CD4-positive, alpha-beta T cell treated with Interleukin-17A for 4 hours (primary cell): ENCODE measurements around the gene RNLS.

Experiments
- DNase-seq: peaks from one replicate; pipeline ENCODE4 v3.0.0-alpha.2; 2020; ENCODE audit warnings: mixed read lengths

Gene RNLS

DNA sequence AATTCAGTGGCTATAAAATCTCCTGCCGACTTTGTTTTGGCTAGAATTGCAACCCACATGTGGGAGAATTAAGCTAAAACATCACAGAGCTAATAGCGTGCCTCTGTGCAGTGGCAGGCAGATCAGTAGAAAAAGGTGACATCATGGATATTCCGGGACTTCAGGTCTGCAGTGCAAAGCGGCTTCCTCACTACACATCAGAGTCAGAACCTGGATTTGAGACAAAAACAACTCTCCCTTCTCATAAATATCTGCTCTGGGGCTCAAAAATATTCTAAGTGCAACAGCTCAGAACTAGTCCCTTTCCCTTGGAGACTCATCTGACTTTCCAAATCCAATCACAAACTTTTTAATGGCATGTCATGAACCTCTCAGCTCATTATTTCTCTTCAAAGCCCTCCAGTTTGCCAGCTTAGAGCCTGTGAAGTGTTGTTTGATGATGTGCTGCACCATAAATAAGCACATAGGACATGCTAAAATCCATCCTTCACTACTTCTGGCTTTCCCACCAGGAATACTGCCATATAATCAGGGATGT lies 337.1 kb downstream of the RNLS start:
- DNase-seq, result no peak

DNA sequence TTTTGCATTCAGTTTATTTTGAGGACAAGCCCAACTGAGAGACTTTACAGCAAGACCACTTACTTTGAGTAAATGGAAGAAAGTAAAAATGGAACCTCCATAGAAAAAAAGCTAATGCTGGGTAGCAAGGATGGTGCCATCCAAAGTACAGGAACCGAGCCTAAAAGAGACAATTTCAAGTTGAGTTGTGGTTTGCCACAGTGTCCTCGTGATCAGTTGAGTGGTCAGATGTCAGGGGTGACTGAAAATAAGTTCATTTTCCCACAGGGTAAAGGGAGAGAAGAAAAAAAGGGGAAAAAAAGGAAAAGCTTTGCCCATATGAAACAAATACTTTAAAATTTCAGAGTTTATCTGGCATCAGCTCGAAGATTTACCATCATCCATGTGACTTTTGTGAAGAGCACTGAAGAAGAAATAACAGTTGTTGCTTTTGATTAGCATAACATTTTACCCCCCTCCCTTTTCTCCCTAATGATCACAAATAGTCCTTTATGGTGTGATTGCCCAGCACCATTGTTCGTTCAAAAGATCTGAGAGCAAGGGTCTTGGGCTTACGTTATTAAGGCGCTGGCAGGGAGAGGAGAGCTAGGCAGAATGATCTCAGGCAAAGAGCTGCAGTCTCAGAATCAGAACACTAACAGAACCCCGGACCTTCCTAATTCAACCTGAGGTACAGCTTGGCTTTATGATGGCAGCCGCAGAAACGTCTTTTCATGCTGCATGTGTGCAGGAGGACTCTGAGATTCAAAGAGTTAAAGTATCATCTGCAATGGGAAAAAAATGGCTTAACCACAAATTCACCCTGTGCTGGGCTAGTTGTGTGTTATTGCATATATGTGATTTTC lies 338.1 kb downstream of the RNLS start:
- no peak for DNase-seq

DNA sequence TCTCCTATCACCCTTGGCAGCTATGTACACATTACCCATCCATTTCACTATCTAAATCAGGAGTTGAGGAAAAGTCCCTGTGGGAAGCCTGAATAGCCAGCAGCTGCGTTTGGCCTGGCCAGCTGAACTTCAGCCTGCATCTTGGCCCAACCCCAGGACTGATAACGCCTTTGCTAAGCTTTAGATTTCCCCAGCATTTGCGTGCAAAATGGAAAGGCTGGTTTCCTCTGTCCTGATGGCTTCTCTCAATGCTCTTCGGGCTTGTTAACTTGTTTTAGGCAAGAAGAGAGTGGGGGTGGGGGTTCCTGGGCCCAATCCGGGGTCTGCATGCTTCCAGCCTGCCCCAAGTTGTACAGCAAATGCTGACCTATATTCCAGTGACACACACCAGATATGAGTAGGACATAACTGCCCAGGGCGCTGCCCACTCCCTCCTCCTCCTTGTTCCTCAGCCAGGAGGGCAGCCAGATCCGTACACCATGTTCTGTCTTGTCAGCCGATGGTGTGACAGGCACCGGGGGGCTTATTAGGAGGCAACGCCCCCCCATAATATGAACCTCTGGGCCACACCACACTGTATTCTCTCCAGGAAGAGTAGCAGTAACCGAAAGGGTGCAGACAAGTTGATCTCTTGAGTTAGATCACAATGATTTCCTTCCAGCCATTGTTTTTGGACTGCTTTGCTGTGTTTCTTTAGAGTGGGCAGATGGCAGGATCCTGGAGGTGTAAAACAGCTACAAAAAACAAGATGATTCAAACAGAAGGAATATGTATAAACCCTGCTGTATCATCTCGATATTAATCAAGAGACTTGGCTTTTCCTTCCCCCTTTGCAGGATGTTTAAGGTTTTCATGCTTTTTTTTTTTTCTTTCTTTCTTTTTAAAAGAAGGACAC lies 339.0 kb downstream of the RNLS start:
- no peak for DNase-seq

DNA sequence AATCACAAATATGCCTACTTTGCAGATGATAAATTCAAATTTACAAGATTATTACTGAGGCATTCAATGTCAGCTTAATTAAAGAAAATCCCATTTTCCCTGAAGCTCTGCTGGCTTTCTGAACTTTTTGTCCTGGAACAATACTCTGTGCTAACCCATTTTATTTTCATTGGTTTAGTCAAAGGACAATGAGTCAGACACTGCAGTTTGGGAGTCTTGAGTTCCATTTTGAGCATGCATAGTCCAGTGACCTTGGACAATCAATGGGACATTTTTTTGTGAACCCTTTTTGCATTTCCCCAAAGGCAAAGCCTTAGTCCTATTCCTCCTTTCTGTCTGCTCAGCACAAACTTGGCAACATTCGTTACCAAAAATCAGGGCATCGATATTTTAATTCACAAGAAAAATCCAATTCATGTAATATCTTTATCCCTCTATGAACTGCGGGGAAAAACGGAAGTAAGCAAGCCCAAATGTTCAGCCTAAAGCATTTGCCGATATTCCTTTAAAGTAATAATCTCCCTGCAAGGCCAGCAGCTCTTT lies 339.8 kb downstream of the RNLS start:
- no peak for DNase-seq

DNA sequence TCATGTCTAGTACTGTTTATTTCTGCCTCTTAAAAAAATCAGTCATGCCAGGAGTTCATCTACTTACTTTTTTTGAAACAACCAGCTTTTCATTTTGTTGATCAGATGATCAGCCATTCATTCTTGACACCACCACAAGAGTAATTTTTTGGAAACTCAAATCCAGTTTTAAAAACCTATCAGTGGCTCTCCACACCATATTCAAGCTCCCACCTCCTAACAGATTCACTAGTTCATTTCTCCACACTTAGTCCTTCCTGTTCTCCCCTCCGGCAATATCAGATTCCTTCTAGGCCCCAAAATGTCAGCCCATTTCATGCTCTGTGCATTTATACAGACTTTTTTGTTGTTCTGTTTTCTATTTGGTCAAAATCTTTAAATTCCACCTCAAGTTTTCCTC lies 341.6 kb downstream of the RNLS start:
- DNase-seq, result no peak

DNA sequence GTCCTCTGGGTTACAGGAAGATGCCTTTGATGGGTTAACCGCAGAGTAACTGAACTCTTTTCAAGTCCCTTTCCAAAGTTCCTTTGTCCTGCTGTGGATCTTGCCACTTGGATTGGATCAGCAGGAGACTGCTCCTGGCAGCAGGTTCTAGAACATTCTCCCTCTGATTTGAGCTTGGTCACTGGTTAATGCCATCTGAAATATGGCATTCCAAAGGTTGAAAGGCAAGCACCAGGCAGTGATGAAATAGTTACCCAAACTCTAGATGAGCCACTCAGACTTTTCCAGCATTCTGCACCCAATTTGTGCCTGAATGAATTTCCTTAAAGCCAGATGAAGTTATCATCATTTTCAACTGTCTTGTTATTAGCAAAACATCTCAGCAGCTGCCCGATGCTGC lies 343.9 kb downstream of the RNLS start:
- no peak for DNase-seq

DNA sequence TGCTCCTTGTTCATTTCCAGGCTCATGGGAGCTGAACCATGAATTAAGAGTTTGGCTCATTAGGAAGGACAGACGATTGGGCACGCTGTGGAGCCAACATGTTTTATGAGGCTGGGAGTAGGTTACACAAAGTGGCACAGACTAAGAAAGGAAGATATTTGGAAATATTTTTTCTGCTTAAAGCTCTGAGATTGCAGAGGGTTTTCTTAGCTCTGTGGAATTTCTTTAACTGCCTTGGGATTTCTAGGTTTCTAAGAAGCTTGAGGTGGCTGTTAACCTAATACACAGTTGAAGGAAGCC lies 344.6 kb downstream of the RNLS start:
- no peak for DNase-seq

DNA sequence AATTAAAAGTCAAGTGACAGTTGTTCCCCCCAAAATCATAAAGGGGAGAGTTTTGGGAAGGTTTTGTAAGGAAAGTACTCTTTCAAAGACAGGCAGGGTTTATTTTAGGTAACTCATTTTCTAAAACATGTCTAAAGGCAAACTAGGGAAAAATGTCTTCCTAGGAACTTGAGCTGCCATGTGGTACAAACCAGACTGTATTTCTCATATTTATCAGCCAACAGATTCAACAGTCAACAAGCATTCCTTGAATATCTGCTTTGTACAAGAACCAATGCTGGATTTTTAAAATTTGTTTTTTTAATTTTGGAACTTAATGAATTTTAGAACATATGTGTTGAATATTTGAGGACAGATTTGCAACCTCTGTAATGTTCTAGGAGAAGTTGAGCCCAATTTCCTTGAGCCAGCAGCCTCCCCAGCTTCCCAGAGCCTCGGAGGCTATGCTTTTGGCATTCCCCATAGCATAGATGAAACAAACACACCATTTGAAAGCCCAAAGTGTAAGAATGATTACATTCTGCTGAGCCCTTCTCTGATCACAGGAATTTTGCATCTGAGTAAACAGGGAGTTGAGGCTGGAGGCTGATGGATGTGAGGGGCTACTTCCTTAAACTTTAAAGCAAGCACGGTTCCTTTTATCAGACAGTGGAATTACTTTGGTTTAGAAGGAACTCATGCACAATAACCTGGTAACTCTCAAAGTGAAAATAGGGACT lies 345.1 kb downstream of the RNLS start:
- no peak for DNase-seq

DNA sequence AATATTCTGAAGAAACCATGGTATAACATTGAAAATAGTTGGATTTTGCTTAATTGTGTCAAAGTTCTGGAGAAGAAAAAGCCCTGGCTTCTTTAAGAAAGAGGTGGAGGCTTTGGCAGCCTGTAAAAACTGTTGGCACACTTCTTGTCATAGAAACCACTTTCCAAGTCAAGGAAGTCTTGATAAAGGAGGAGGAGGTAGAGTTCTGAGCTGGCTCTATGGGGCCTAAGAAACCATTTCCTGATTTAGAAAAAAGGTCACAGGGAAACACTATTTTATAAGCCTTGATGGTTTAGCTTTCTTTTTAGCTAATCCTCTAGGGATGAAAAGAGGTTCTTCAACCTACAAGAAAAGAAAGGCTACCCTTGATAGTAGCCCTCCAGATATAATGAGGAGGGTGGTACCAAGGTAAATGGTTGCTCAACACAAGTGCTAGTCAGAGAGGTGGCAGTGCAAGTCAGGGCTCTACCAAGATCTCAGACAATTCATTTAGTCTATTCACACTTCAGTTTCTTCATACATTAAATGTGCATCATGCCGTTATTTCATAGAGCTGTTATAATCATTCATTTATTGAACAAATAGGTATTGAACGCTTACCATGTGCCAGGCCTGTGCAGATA lies 346.9 kb downstream of the RNLS start:
- no peak for DNase-seq

DNA sequence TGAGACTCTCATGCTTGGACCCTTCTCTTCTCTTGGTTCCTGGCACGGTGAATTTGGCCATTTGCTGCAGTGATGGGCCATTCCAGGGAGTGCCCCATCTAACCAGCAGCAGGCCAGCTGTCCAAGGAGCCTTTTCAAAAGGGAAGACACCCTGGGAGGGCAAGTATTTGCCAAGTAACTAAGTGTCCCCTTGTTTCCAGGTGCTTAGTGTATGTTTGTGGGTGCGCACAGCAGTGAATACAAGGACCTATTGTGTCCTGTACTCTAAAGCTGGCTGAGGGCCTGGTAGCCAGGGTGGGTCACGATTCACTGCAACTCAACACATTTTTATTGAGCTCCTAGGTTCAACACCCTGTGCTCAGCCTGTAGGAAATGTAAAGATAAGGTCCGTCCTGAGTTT lies 348.8 kb downstream of the RNLS start:
- DNase-seq, result no peak

DNA sequence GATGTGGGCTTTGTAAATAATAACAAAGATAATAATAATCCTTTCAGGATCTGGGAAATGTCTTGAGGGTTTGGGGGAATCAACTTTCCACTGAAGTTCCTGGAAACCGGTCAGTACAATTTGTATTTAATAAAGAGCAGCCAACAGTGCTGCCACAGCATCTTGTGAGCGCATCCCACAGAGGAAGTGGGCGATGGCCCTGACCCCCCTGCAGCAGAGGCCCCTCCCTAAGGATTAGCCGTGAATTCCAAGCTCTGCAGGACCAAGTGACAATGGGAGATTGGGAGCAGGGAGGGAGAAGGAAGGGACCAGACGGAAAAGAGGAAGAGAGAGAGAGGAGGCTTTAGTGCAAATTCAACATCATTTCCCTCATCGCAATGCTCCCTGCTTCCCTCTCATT lies 349.2 kb downstream of the RNLS start:
- DNase-seq, result no peak

DNA sequence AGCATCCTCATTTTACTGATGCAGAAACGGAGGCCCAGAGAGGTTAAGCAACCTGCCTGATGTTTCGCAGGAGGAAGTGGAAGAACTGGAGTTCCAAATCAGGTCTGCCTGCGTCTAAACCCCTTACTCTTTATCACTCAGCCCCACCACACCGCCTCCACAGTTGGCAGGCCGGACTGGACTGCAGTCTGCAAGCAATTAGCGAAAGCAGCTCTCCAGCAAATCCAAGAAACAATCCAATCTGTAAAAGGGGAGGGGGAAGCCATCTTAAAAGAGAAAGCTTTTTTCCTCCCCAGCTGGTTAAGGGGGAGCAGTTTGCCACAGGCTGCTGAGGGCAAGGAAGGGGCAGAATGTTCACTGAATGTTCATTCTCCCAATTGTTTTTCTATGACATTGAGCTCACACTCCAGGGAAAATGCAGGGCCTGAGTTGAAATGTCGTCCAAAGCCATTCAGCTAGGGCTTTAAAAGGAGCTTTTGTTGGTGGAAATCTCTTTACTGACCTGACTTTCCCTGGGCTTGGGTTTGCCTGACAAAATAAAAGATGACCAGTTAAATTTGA lies 350.1 kb downstream of the RNLS start:
- DNase-seq, result no peak

DNA sequence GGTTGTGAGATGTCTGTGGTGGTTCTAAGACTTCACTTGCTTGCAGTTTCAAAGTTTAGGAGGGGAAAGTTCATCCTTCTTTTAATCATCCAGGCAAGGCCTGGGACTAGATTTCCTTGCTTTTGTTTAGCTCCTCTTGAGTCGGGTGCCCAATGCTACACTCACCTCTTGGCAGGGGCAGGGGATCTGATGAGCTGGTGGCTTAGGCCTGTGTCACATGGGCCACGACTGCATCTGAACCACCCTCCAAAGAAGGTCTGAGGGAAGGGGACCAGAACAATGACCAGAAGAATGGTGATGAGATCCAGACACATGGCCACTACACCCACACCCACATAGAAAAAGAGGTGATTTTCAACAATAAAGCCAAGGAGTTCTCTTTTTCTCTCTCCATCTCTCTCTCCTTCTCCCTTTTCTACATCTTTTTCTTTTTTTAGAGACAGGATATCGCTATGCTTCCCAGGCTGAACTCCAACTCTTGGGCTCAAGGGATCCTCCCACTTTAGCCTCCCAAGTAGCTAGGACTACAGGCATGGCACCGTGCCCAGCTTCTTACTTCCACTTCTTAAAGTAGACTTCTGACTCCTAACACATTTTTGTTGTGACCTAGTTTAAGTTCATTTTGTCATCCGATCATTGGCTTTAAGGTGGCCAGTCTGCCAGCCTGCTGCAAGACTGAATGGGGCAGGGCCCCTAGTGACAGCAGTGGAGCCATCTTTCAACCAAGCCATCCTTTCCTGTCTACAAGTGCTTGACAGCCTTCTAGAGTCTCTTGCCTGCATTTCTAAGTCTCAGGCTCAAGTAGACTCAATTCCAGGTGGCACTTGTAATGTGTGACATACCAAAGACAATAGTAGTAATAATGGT lies 350.9 kb downstream of the RNLS start:
- DNase-seq, result no peak

DNA sequence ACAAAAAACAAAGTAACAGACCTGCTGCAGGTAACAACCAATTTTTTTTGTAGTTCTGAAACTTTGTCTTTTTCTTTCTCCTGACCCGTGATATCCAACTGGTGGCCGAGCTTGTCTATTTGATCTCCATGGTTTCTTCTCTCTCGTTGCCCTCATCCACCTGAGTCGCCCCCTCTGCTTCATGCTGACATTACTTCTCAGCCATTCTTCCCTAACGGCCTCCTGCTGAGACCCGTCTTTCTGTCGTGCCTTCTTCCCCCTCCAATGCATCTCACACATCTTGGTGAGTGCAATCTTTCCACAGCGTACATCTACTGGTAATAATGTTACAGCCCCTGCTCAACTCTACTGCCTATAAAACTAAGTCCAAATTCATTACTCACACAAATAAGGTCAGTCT lies 352.9 kb downstream of the RNLS start:
- DNase-seq, result no peak

DNA sequence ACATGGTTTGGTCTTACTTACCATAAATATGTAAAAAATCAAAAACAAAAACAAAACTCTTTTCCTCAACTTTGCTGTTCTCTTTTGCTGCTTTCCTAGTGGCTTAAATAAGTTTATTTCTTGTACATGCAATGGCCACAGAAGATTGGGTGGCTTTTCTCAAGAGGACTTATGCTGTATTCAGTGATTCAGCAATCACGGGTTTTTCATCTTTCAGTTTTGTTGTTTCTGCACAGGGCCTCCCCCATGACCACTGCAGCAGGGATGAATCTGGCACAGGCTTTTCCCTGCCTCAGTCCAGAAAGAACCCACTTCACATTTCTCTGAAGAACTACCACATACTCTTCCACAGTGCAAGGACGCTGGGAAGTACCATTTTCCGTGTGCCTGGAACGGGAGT lies 355.0 kb downstream of the RNLS start:
- no peak for DNase-seq

DNA sequence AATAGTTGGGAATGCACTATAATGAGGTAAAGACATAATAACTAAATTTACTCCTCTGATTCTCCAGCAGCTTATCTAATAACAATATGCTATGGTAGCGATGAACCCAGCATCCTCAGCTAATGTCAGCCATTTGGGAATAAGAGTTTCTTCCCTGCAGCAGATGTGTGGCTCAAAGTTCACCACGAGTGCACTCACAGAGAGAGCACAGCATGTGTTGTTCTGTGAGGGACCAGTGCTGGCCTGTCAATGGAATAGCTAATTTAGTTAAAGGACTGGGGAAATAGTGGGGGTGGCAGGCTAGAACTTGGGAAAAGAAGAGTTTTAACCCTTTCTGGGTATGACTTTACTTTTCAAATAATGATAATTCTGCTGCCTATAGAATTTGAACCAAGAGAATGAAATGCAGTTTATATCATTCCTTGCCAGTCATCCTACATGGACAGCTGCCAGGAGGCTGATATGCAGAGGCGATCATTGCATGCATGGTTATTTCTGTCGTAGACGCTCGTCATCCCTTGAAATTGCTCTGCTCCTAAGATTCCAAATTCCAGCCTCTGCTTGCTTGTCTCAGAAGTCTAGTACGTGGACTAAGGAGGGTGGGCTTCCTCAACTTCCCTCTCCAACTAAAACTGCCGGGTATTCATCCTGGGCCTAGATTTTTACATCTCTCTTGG lies 355.6 kb downstream of the RNLS start:
- no peak for DNase-seq

DNA sequence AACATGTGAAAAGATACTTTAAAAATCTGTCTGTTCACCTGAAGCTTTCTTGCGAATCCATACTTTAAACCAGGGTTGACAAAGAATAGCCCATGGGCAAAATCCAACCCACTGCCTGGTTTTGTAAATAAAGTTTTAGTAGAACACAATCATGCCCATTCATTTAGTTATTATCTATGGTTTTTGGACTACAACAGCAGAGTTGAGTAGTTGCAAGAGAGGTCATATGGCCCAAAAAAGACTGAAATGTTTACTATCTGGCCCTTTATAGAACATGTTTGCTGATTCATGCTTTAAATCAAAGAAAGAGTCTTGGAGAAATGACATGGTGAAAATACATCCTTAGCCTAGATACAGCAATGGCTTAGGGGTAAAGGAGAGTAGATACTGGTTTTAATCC lies 356.2 kb downstream of the RNLS start:
- DNase-seq, result no peak

DNA sequence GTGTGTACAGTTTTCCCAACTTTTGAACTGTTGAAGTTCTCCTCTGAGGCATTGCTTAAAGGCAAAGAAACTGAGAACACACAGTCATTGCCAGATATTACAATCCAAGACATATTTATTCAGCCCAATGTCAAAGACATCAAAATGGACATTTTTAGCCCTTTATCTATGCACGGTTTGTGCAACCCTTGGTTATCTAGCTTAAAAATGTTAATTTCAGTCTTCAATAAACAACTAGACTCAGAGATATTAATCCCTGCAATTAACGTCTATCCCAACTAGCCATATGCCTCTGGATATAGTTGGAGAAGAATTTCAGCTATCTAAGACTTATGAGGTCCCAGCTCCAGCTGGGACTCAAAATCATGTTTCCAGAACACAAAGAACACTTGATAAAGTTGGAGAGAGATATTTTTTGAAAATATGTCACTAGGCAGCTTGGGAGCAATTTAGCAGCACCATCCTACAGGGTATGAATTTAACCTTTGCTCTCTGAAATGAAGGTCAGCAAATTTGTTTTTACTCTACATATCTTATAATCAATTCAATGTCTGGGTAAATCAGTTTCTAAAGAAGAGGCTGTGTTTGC lies 357.0 kb downstream of the RNLS start:
- DNase-seq, result no peak
